KMS-11 (cell line): Measurements from ENCODE around the gene LRIG2.

Experiments
- H2AFZ ChIP-seq: fragments of 200-600 bp; sonication (generic); 2 replicates; pipeline ENCODE4 v1.6.1; 2016; ENCODE audit warnings: antibody characterized with exemption, mixed run types, low read depth
- H3K27ac ChIP-seq: fragments of 200-600 bp; sonication (generic); 2 replicates; pipeline ENCODE4 v1.6.1; 2016; ENCODE audit warnings: mild to moderate bottlenecking, mixed run types
- H3K27me3 ChIP-seq: fragments of 200-600 bp; sonication (generic); 2 replicates; pipeline ENCODE4 v1.6.1; 2017; ENCODE audit warnings: mild to moderate bottlenecking, low read depth, mixed run types, moderate library complexity; ENCODE audit not compliant: insufficient read depth
- H3K36me3 ChIP-seq: fragments of 200-600 bp; sonication (generic); 2 replicates; pipeline ENCODE4 v1.6.1; 2017; ENCODE audit warnings: mild to moderate bottlenecking, mixed run types; ENCODE audit not compliant: insufficient read depth
- H3K4me1 ChIP-seq: fragments of 200-600 bp; sonication (generic); 2 replicates; pipeline ENCODE4 v1.6.1; 2016; ENCODE audit warnings: mild to moderate bottlenecking, low read depth, mixed run types; ENCODE audit not compliant: poor library complexity, severe bottlenecking
- H3K4me2 ChIP-seq: fragments of 200-600 bp; sonication (generic); 2 replicates; pipeline ENCODE4 v1.7.0; 2016; ENCODE audit warnings: mild to moderate bottlenecking, mixed run types
- H3K4me3 ChIP-seq: fragments of 200-600 bp; sonication (generic); IDR thresholded peaks from 2 replicates; pipeline ENCODE4 v1.6.1; 2017; ENCODE audit warnings: low read depth, low read length, mixed read lengths; ENCODE audit not compliant: insufficient read depth
- H3K79me2 ChIP-seq: fragments of 200-600 bp; sonication (generic); 2 replicates; pipeline ENCODE4 v1.6.1; 2016; ENCODE audit warnings: low read depth, mixed run types; ENCODE audit not compliant: insufficient read depth
- H3K9ac ChIP-seq: fragments of 200-600 bp; sonication (generic); 2 replicates; pipeline ENCODE4 v1.6.1; 2016; ENCODE audit warnings: mild to moderate bottlenecking, mixed run types
- H4K20me1 ChIP-seq: fragments of 200-600 bp; sonication (generic); 2 replicates; pipeline ENCODE4 v1.6.1; 2016; ENCODE audit warnings: mild to moderate bottlenecking, mixed run types; ENCODE audit not compliant: insufficient read depth
- CTCF ChIP-seq: fragments of 200-600 bp; sonication (generic); conservative IDR thresholded peaks from 2 replicates; pipeline ENCODE4 v1.6.1; 2017; ENCODE audit warnings: low read depth, mild to moderate bottlenecking, antibody characterized with exemption, low read length, moderate library complexity, mixed read lengths

The LRIG2 gene

GRCh38 chr1:113125517-113125916 is 52.5 kb downstream of the LRIG2 start:
- Histone ChIP-seq H3K4me3 (no peak overlapping the region), H3K36me3 (no peaks in the 10 kb centered on the region), H3K4me2 (no peak overlapping the region), H3K27me3 (no peaks in the 10 kb centered on the region), H3K9ac (no peak overlapping the region), H4K20me1 (no peaks in the 10 kb centered on the region), H2AFZ (no peak overlapping the region), H3K4me1 (no peaks in the 10 kb centered on the region), H3K27ac (no peak overlapping the region), H3K79me2 (no peaks in the 10 kb centered on the region)
- no peak for TF ChIP-seq CTCF

- Histone ChIP-seq H3K4me3 (no peak overlapping the region), H3K79me2 (no peaks in the 10 kb centered on the region), H3K36me3 (no peaks in the 10 kb centered on the region), H3K27ac (no peak overlapping the region), H2AFZ (no peak overlapping the region), H3K4me2 (no peak overlapping the region), H3K27me3 (no peaks in the 10 kb centered on the region), H3K9ac (no peak overlapping the region), H3K4me1 (no peaks in the 10 kb centered on the region), H4K20me1 (no peaks in the 10 kb centered on the region)
- TF ChIP-seq CTCF = no peak
Measured at GRCh38 chr1:113126207-113126606, 53.2 kb downstream of the LRIG2 start.

GRCh38 chr1:113128116-113128515 is 55.1 kb downstream of the LRIG2 start:
- Histone ChIP-seq H3K4me3 (no peak overlapping the region), H3K27me3 (no peaks in the 10 kb centered on the region), H3K9ac (no peak overlapping the region), H3K4me1 (no peaks in the 10 kb centered on the region), H4K20me1 (no peaks in the 10 kb centered on the region), H3K4me2 (no peak overlapping the region), H3K36me3 (no peaks in the 10 kb centered on the region), H2AFZ (no peak overlapping the region), H3K27ac (no peak overlapping the region), H3K79me2 (no peaks in the 10 kb centered on the region)
- TF ChIP-seq CTCF = no peak

- Histone ChIP-seq H3K4me2 (no peak overlapping the region), H3K79me2 (no peaks in the 10 kb centered on the region), H3K36me3 (no peaks in the 10 kb centered on the region), H3K9ac (no peak overlapping the region), H3K27me3 (no peaks in the 10 kb centered on the region), H3K4me3 (no peak overlapping the region), H3K27ac (no peak overlapping the region), H3K4me1 (no peaks in the 10 kb centered on the region), H2AFZ (no peak overlapping the region), H4K20me1 (no peaks in the 10 kb centered on the region)
- TF ChIP-seq CTCF = no peak
Measured at GRCh38 chr1:113129529-113130185, 56.7 kb downstream of the LRIG2 start.
